HepG2 (cell line): ENCODE results near the gene NFKBIL1. TPM values are rescaled to one million over a fixed set of nuclear protein-coding genes. Genes with fewer than 3 reads are reported as not detected.
A peak's percentile ranks its signal among the peaks of the same experiment; 100 is the strongest.

ENCODE experiments used
- ATAC-seq: fragments of 200-7000 bp; cut with Tn5 transposase; 3 replicates; pipeline ENCODE4 v1.9.1; 2020; ENCODE audit warnings: mild to moderate bottlenecking, moderate library complexity
- BruUV-seq: library from RNA; stranded (reverse); fragments of 400-500 nt; replicated peaks from 2 replicates; lab custom pipeline; 2021; lab: Mats Ljungman, UMichigan
- CTCF ChIA-PET: fragments of 300-600 bp; formaldehyde crosslinking; extraction: SDS; loops from one replicate; lab custom pipeline; 2021; ENCODE audit warnings: low total read pairs, inconsistent platforms, low intra/inter-chr PET ratio; lab: Yijun Ruan, JAX
- POLR2A ChIA-PET: fragments of 350-600 bp; sonication (Branson Sonifier 250); formaldehyde crosslinking; loops from one replicate; lab custom pipeline; 2020; ENCODE audit warnings: antibody characterized with exemption, inconsistent platforms; lab: Yijun Ruan, JAX
- DNase-seq: peaks from one replicate; pipeline ENCODE4 v3.0.0-alpha.2; 2015; ENCODE audit warnings: low spot score
- FAIRE-seq: peaks from 3 replicates; lab custom pipeline; 2011; peaks lifted over from hg19 to GRCh38; lab: Jason Lieb, UNC
- H2AFZ ChIP-seq: one replicate; pipeline ENCODE4 v1.6.1; 2011; ENCODE audit warnings: low read length, inconsistent platforms
- H3K27ac ChIP-seq: fragments of 300-600 bp; 3 replicates; pipeline ENCODE4 v1.8.0; 2011; ENCODE audit warnings: mixed run types, mild to moderate bottlenecking, mixed read lengths, low read length, inconsistent platforms; ENCODE audit not compliant: insufficient read depth; ENCODE audit errors: extremely low read length
- H3K27me3 ChIP-seq, 2 experiments: fragments of 200-600 bp in 1 of 2; 2 replicates in 1 of 2; 3 replicates in 1 of 2; pipeline versions ENCODE4 v1.6.0 to v1.8.0; 2011; ENCODE audit warnings: low read length in 2 of 2, mild to moderate bottlenecking in 2 of 2, moderate library complexity in 2 of 2, inconsistent platforms in 1 of 2; ENCODE audit not compliant: insufficient read depth in 2 of 2, control insufficient read depth in 1 of 2
- H3K36me3 ChIP-seq, 2 experiments: fragments of 200-600 bp in 1 of 2; replicated peaks in 1 of 2; 2 replicates in 1 of 2; 3 replicates in 1 of 2; pipeline versions ENCODE4 v1.5.1 to v1.8.0; 2011; ENCODE audit warnings: low read length in 2 of 2, inconsistent platforms in 1 of 2; ENCODE audit not compliant: insufficient read depth in 2 of 2, control insufficient read depth in 1 of 2
- H3K4me1 ChIP-seq: 2 replicates; pipeline ENCODE4 v1.5.1; 2012; ENCODE audit warnings: low read length, inconsistent platforms; ENCODE audit not compliant: insufficient read depth
- H3K4me2 ChIP-seq: 2 replicates; pipeline ENCODE4 v1.6.0; 2011; ENCODE audit warnings: low read depth, low read length, inconsistent platforms
- H3K4me3 ChIP-seq, 3 experiments: fragments of 200-600 bp in 1 of 3; sonication (generic), shearing (Covaris generic) in 1 of 3; replicated peaks in 1 of 3; 2 replicates each; pipeline ENCODE4 v1.5.1; 2011 to 2016; ENCODE audit warnings: low read length in 3 of 3, inconsistent platforms in 2 of 3, low read depth in 2 of 3, mild to moderate bottlenecking in 2 of 3, control low read depth in 1 of 3, mixed read lengths in 1 of 3; ENCODE audit not compliant: insufficient read depth in 1 of 3
- H3K79me2 ChIP-seq: one replicate; pipeline ENCODE4 v1.6.1; 2011; ENCODE audit warnings: low read length, inconsistent platforms; ENCODE audit not compliant: insufficient read depth
- H3K9ac ChIP-seq: 2 replicates; pipeline ENCODE4 v1.6.0; 2011; ENCODE audit warnings: mild to moderate bottlenecking, low read depth, low read length, inconsistent platforms; ENCODE audit not compliant: insufficient read depth
- H3K9me3 ChIP-seq: 2 replicates; pipeline ENCODE4 v1.5.1; 2012; ENCODE audit warnings: mild to moderate bottlenecking, low read length
- H4K20me1 ChIP-seq: 2 replicates; pipeline ENCODE4 v1.6.0; 2011; ENCODE audit warnings: inconsistent platforms, mild to moderate bottlenecking, low read length, moderate library complexity; ENCODE audit not compliant: insufficient read depth
- ETV6 ChIP-seq: sonication (generic); formaldehyde crosslinking; conservative IDR thresholded peaks from 2 replicates; pipeline ENCODE4 v1.4.0; 2020; ENCODE audit warnings: missing genetic modification reagents
- FOXO4 ChIP-seq: sonication (generic); formaldehyde crosslinking; conservative IDR thresholded peaks from 2 replicates; pipeline ENCODE4 v1.8.1; 2023; ENCODE audit warnings: missing genetic modification reagents
- KLF15 ChIP-seq: sonication (generic); formaldehyde crosslinking; IDR thresholded peaks from 2 replicates; pipeline ENCODE4 v1.8.1; 2023; ENCODE audit warnings: borderline replicate concordance, mild to moderate bottlenecking, inconsistent platforms, missing genetic modification reagents, mixed read lengths
- SAFB2 ChIP-seq: sonication (generic); formaldehyde crosslinking; IDR thresholded peaks from 2 replicates; pipeline ENCODE4 v1.5.1; 2020; ENCODE audit warnings: missing genetic modification reagents, low read depth, mild to moderate bottlenecking, borderline replicate concordance
- ZFX ChIP-seq: sonication (generic); formaldehyde crosslinking; IDR thresholded peaks from 2 replicates; pipeline ENCODE4 v1.4.0; 2020; ENCODE audit warnings: mild to moderate bottlenecking, low read depth, missing genetic modification reagents, moderate library complexity
- ZNF225 ChIP-seq: sonication (generic); formaldehyde crosslinking; IDR thresholded peaks from 2 replicates; pipeline ENCODE4 v1.4.0; 2020; ENCODE audit warnings: mild to moderate bottlenecking, missing genetic modification reagents
- ZNF552 ChIP-seq: sonication (generic); formaldehyde crosslinking; IDR thresholded peaks from 2 replicates; pipeline ENCODE4 v1.9.0; 2022; ENCODE audit warnings: missing genetic modification reagents, mild to moderate bottlenecking, borderline replicate concordance
- ZNF652 ChIP-seq: IDR thresholded peaks from 2 replicates; pipeline ENCODE4 v1.6.1; 2016; ENCODE audit warnings: low read depth, borderline replicate concordance
- WGBS: methylation state at CpG from one replicate; pipeline ENCODE4 v1.1.6; 2017; ENCODE audit warnings: low lambda C conversion rate; 5-methylcytosine and 5-hydroxymethylcytosine counted together
- in situ Hi-C: cut with HindIII; loops from 2 replicates; pipeline ENCODE4 v1.10.0; 2017; ENCODE audit warnings: low pct_unique_long_range_greater_than_20kb; ENCODE audit not compliant: extremely low pct_ligation_motif_present
- intact Hi-C: fragments of 100-400 bp; cut with micrococcal nuclease; formaldehyde crosslinking; loops from one replicate; pipeline ENCODE4 v1.10.0; 2022; ENCODE audit not compliant: unreplicated experiment
- polyA plus RNA-seq, 8 experiments: library from polyadenylated mRNA; depleted of rRNA in 3 of 8; stranded (reverse) in 7 of 8; unstranded in 1 of 8; fragments of >200 nt; fragmentation: Illumina TruSeq in 4 of 8; extraction: Trizol in 4 of 8; gene quantifications; 2 replicates each; pipeline versions ENCODE4 v1.2.1 to v1.2.3, GENCODE V29; 2011 to 2016; ENCODE audit warnings: low read depth in 4 of 8, missing spikeins in 1 of 8, mixed read lengths in 1 of 8; ENCODE audit not compliant: insufficient read depth in 1 of 8
- total RNA-seq, 5 experiments: library from RNA; depleted of rRNA; stranded (reverse); fragments of >200 nt; fragmentation: Illumina TruSeq; extraction: Trizol; gene quantifications; 2 replicates each; pipeline ENCODE4 v1.2.3, GENCODE V29; 2016; ENCODE audit warnings: low read depth in 1 of 5
- TF ChIP-seq, protein P1 (sequence below): sonication (generic); formaldehyde crosslinking; IDR thresholded peaks from 2 replicates; pipeline ENCODE4 v1.5.1; 2020; ENCODE audit warnings: mild to moderate bottlenecking, missing genetic modification reagents, moderate library complexity
- TF ChIP-seq, protein P2 (sequence below): sonication (generic); formaldehyde crosslinking; IDR thresholded peaks from 2 replicates; pipeline ENCODE4 v1.4.0; 2020; ENCODE audit warnings: mild to moderate bottlenecking, missing genetic modification reagents

NFKBIL1 gene
- total and polyA plus RNA-seq, 2 of the 13 experiments (the other 11 are each of a cell fraction or from before 2014, with no cell fraction given): 9.7 to 19.5 TPM

DNA sequence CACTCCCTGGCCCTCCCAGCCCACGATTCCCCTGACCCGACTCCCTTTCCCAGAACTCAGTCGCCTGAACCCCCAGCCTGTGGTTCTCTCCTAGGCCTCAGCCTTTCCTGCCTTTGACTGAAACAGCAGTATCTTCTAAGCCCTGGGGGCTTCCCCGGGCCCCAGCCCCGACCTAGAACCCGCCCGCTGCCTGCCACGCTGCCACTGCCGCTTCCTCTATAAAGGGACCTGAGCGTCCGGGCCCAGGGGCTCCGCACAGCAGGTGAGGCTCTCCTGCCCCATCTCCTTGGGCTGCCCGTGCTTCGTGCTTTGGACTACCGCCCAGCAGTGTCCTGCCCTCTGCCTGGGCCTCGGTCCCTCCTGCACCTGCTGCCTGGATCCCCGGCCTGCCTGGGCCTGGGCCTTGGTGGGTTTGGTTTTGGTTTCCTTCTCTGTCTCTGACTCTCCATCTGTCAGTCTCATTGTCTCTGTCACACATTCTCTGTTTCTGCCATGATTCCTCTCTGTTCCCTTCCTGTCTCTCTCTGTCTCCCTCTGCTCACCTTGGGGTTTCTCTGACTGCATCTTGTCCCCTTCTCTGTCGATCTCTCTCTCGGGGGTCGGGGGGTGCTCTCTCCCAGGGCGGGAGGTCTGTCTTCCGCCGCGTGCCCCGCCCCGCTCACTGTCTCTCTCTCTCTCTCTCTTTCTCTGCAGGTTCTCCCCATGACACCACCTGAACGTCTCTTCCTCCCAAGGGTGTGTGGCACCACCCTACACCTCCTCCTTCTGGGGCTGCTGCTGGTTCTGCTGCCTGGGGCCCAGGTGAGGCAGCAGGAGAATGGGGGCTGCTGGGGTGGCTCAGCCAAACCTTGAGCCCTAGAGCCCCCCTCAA lies 24.9 kb downstream of the NFKBIL1 start, which contains the start of gene LTA:
LTA (plus strand) TSS at position 249 of the 871 bp plus-strand sequence; CDS start at position 703, 454 bp downstream.
- no peaks in the 10 kb centered on the region for H3K36me3 ChIP-seq
- H3K9me3 ChIP-seq: no peaks in the 10 kb centered on the region
- 28% methylated on average over 22 of the region's 27 CpGs for WGBS
- ChIA-PET POLR2A (no interaction called here), CTCF (no interaction called here)
- H3K4me3 ChIP-seq: peak within 1 kb of the TSS in 1 of 3 experiments; percentile 24; a peak in 1 of 6 replicates
- no peaks in the 10 kb centered on the region for H4K20me1 ChIP-seq
- intact Hi-C loops: no loop called here
- H3K79me2 ChIP-seq: no peaks in the 10 kb centered on the region
- no peak within 1 kb of the TSS; the same call in 1 of the 2 replicates for H3K9ac ChIP-seq
- H2AFZ ChIP-seq: no peak within 1 kb of the TSS
- BruUV-seq: no TSS peak
- in situ Hi-C loops: no loop called here
- TF ChIP-seq, protein P1, sequence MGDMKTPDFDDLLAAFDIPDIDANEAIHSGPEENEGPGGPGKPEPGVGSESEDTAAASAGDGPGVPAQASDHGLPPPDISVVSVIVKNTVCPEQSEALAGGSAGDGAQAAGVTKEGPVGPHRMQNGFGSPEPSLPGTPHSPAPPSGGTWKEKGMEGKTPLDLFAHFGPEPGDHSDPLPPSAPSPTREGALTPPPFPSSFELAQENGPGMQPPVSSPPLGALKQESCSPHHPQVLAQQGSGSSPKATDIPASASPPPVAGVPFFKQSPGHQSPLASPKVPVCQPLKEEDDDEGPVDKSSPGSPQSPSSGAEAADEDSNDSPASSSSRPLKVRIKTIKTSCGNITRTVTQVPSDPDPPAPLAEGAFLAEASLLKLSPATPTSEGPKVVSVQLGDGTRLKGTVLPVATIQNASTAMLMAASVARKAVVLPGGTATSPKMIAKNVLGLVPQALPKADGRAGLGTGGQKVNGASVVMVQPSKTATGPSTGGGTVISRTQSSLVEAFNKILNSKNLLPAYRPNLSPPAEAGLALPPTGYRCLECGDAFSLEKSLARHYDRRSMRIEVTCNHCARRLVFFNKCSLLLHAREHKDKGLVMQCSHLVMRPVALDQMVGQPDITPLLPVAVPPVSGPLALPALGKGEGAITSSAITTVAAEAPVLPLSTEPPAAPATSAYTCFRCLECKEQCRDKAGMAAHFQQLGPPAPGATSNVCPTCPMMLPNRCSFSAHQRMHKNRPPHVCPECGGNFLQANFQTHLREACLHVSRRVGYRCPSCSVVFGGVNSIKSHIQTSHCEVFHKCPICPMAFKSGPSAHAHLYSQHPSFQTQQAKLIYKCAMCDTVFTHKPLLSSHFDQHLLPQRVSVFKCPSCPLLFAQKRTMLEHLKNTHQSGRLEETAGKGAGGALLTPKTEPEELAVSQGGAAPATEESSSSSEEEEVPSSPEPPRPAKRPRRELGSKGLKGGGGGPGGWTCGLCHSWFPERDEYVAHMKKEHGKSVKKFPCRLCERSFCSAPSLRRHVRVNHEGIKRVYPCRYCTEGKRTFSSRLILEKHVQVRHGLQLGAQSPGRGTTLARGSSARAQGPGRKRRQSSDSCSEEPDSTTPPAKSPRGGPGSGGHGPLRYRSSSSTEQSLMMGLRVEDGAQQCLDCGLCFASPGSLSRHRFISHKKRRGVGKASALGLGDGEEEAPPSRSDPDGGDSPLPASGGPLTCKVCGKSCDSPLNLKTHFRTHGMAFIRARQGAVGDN (CRISPR knock-in tag): peak; percentile 55
- TF ChIP-seq ZNF552 (CRISPR knock-in tag): no peak
- TF ChIP-seq ETV6 (CRISPR knock-in tag): no peak
- TF ChIP-seq ZFX (CRISPR knock-in tag): peak; percentile 48; the same call in 1 of the 2 replicates
- peak; percentile 46; the same call in 1 of the 2 replicates for TF ChIP-seq ZNF225 (CRISPR knock-in tag)
- TF ChIP-seq KLF15 (CRISPR knock-in tag): 0 out of 2 replicates have a peak, but pooled peaks have one; percentile 37
- 0 out of 2 replicates have a peak, but pooled peaks have one; percentile 53 for TF ChIP-seq FOXO4 (CRISPR knock-in tag)
- TF ChIP-seq, protein P2, sequence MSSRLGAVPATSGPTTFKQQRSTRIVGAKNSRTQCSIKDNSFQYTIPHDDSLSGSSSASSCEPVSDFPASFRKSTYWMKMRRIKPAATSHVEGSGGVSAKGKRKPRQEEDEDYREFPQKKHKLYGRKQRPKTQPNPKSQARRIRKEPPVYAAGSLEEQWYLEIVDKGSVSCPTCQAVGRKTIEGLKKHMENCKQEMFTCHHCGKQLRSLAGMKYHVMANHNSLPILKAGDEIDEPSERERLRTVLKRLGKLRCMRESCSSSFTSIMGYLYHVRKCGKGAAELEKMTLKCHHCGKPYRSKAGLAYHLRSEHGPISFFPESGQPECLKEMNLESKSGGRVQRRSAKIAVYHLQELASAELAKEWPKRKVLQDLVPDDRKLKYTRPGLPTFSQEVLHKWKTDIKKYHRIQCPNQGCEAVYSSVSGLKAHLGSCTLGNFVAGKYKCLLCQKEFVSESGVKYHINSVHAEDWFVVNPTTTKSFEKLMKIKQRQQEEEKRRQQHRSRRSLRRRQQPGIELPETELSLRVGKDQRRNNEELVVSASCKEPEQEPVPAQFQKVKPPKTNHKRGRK: no peak
- no peak for TF ChIP-seq ZNF652 (CRISPR knock-in tag)
- no peak for TF ChIP-seq SAFB2 (CRISPR knock-in tag)
- ATAC-seq (peak; percentile 58), FAIRE-seq (no peak), DNase-seq (no peak)
- peak within 1 kb of the TSS; percentile 48 for H3K4me2 ChIP-seq
- peaks cover 20 to 78% of the 10 kb centered on the region in 2 experiments for H3K27me3 ChIP-seq
- peaks cover 8% of the 10 kb centered on the region for H3K4me1 ChIP-seq
- H3K27ac ChIP-seq: no peak within 1 kb of the TSS
